ENCODE results near the gene CYP27C1. TPM values are rescaled to one million over a fixed set of nuclear protein-coding genes. Genes with fewer than 3 reads are reported as not detected.

The CYP27C1 gene
- total and polyA plus RNA-seq, 9 of the 15 experiments (the other 6 are each of a cell fraction or from before 2014, with no cell fraction given): not detected

DNA sequence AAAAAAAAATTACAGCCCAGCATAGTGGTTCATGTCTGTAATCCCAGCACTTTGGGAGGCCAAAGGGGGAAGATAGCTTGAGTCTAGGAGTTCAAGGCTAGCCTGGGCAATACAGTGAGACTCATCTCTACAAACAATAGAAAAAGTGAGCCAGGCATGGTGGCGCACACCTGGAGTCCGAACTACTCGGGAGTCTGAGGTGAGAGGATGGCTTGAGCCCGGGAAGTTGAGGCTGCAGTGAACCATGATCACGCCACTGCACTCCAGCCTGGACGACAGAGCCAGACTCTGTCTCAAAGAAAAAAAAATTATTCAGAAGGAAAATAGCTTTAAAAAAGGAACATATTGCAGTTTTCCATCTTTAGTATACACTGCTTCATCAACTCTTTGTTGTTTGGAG, 47.8 kb downstream of the CYP27C1 start (continued):
- TF ChIP-seq NFIX (CRISPR knock-in tag; IDR thresholded peaks at IDR 0.05; ENCODE audit: low read depth): no peak

GRCh38 chr2:127170452-127171197, 49.5 kb downstream of the CYP27C1 start:
- TF ChIP-seq LCOR (CRISPR knock-in tag; IDR thresholded peaks at IDR 0.05): no peak
- no peak for TF ChIP-seq PBX2 (CRISPR knock-in tag; IDR thresholded peaks at IDR 0.05; ENCODE audit: low read depth)
- no peak for TF ChIP-seq PBX2 (tag; conservative IDR thresholded peaks at IDR 0.05; ENCODE audit: low read depth)
- no peak for TF ChIP-seq TAF9B (IDR thresholded peaks at IDR 0.05; ENCODE audit: partially characterized antibody)
- no peak for TF ChIP-seq ZNF79 (CRISPR knock-in tag; IDR thresholded peaks at IDR 0.05; ENCODE audit: low read depth)
- TF ChIP-seq NRF1 (conservative IDR thresholded peaks at IDR 0.05 in 1 of 2, IDR thresholded peaks at IDR 0.05 in 1 of 2): no peak

More at GRCh38 chr2:127170452-127171197, 49.5 kb downstream of the CYP27C1 start:
- ChIA-PET CTCF (ENCODE audit: low intra/inter-chr PET ratio) (no interaction called here), POLR2A (no interaction called here)
- DNase-seq (ENCODE audit: extremely low read depth in 1 of 4, low spot score in 3 of 4) (no peak), ATAC-seq (no peak), FAIRE-seq (no peak)
- H3K4me3 ChIP-seq: no peak overlapping the region
- H3K4me1 ChIP-seq (replicated peaks in 1 of 2; ENCODE audit: control insufficient read depth in 2 of 2, insufficient read depth in 2 of 2, low read length in 2 of 2): no peaks in the 10 kb centered on the region
- no TSS peak for BruUV-seq (replicated peaks)
- WGBS (ENCODE audit: insufficient coverage, low coverage, missing lambda C conversion rate): 30% methylated on average over 10 of the region's 10 CpGs
- H3K4me2 ChIP-seq (ENCODE audit: insufficient read depth, low read length): no peak overlapping the region
- H3K27ac ChIP-seq (ENCODE audit: extremely low read depth, low read depth, low read length): no peak overlapping the region
- H4K20me1 ChIP-seq (replicated peaks; ENCODE audit: control insufficient read depth, insufficient read depth, low read length): no peaks in the 10 kb centered on the region; the same call in 1 of the 2 replicates
- no peaks in the 10 kb centered on the region for H3K9me1 ChIP-seq (ENCODE audit: control insufficient read depth, insufficient read depth, low read length)
- H3K79me2 ChIP-seq (ENCODE audit: control insufficient read depth, insufficient read depth, low read length): no peaks in the 10 kb centered on the region
- H3K9me3 ChIP-seq (replicated peaks; ENCODE audit: control insufficient read depth, insufficient read depth, low read depth, low read length): no peaks in the 10 kb centered on the region
- H3K9ac ChIP-seq (ENCODE audit: insufficient read depth in 1 of 2, low read depth in 2 of 2, low read length in 2 of 2): no peak overlapping the region
- H2AFZ ChIP-seq (ENCODE audit: low read depth, low read length): no peak overlapping the region
- intact Hi-C loops (cut with micrococcal nuclease): loop anchor here (5.0 kb wide), 1 partner anchor 103 kb away; no protein-coding TSS in a partner anchor
- in situ Hi-C loops (cut with MboI): no loop called here
- peaks cover 15 to 44% of the 10 kb centered on the region in 2 experiments for H3K27me3 ChIP-seq (ENCODE audit: control insufficient read depth in 2 of 2, insufficient read depth in 2 of 2, low read length in 2 of 2)
- H3K36me3 ChIP-seq (ENCODE audit: control insufficient read depth, insufficient read depth, low read length): no peaks in the 10 kb centered on the region
